NCI-H2029 (cell line): ENCODE data around the gene HNRNPL.
"Not testable (repeated sequence)": the region's sequence is repeated elsewhere in the genome, so short reads cannot be mapped to it uniquely, and the experiment has no call there.

ENCODE experiments used
- DNase-seq: peaks from one replicate; lab custom pipeline; 2025; lab: John Stamatoyannopoulos, UW

The HNRNPL gene

GRCh38 chr19:38849860-38850435, at the start of gene HNRNPL:
TSS of gene HNRNPL (minus strand) at chr19:38849986. CDS start at chr19:38849966, 20 bp downstream.
- peak; percentile 100 for DNase-seq

GRCh38 chr19:38898788-38899446, 49.1 kb upstream of the HNRNPL start:
- DNase-seq: no peak

DNA sequence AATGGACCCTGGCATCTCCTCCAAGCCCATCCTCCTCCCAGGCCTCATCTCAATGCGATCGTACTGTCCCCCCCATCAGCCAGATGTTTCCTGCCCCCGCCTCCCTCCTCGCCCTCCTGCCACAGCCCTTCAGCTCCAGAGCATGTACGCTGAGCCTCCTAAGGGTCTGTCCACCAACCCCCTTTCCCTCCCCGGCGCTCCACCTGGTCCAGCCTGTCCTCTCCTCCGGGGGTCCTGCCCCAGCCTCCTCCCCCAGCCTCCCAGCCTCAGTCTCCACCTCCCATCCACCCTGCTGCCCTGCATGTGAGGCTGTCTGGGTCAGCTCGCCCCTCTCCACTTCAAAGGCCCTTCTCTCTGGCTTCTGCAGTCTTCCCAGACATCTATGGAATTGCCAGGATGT, 45.2 kb upstream of the HNRNPL start:
- no peak for DNase-seq

DNA sequence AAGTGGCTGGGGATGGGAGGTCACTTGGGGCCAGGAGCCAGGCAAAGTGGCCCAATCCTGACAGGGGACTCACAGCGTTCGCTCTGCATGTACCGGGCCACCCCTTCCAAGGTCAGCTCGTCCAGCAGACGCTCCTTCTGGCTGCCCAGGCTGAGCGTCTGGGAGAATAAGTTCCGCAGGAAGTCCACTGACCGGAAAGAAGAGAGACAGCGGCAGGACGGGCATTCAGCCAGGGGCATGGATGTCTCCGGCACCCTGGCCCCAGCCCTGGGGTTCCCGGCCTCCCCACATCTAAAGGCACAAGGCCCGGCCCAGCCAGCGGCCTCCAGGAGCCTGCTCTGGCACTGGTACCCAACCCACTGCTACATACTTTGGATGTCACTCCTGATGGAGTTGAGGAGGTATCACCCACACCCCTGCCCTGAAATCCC, 43.6 kb upstream of the HNRNPL start:
- DNase-seq: no peak

- no peak for DNase-seq
These were observed 43.1 kb upstream of the HNRNPL start for GRCh38 chr19:38892841-38893240.

DNA sequence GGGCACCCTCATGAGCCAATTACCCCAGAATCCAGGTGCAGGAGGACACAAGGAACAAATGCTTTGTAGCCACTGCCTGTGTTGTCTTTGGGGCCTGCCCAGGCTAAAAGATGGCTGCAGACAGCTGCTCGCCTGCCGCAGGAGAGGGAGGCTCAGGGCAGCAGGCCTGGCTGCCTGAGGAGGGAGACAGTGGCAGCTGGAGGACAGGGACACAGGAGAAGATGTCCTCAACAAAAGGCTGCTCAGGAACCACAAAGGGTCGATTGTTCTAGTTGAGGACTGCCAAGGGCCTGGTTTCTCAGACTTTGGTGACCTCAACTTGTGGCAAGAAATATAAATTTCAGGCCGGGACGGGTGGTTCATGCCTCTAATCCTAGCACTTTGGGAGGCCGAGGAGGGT, 42.0 kb upstream of the HNRNPL start:
- DNase-seq: no peak

DNA sequence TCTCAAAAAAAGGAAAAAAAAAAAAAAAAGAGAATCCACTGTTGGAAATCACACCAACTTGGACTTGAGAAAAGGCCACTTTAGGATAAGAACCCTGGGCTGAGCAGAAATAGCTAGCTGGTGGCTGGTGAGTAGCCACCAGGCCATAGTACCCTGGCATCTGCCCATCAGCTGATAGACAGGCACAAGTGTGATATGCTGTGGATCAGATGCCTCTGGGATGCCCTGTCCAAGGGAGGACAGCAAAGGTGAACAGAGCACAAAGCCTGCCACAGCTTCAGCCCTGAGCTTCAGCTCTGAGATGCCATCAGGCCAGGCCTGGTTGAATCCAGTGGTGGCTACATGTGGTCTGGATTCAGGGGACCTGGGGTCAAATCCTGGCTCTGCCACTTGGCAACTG, 40.9 kb upstream of the HNRNPL start:
- DNase-seq: no peak

GRCh38 chr19:38889803-38890202, 40.0 kb upstream of the HNRNPL start:
- no peak for DNase-seq

DNA sequence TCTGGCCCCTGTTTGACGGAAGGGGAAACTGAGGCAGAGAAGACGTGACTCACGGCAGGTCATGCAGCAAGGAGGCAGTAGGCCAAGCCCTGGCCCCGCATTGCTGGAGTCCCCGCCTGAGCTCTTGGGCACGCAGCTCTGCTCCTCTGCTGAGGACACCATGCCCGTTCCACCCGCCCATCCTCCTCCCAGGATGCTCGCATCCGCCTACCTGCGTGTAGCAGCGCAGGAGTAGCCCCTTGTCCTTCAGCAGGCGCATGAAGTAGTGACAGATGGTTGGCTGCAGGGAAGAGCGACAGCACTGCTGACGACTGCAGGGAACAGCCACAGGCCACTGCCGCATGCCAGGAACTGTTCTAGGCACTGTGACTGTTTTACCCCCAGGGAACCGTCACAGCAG, 39.1 kb upstream of the HNRNPL start:
- DNase-seq: no peak

GRCh38 chr19:38884691-38885090, 34.9 kb upstream of the HNRNPL start:
- DNase-seq: not testable (repeated sequence)

DNA sequence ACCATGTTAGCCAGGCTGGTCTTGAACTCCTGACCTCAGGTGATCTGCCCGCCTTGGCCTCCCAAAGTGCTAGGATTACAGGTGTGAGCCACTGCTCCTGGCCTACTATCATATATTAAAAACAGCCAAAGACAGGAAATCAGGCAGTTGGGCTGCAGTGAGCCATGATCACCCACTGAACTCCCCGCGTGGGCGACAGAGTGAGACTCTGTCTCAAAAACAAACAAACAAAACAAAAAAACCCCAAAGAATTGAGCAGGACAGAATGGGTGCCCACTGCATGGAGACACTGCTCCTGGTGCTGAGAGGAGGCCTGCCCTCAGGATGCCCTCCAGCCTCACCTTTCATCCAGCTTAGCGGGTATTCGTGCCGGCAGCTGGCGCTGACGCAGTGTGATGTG, 33.5 kb upstream of the HNRNPL start:
- DNase-seq: no peak

DNA sequence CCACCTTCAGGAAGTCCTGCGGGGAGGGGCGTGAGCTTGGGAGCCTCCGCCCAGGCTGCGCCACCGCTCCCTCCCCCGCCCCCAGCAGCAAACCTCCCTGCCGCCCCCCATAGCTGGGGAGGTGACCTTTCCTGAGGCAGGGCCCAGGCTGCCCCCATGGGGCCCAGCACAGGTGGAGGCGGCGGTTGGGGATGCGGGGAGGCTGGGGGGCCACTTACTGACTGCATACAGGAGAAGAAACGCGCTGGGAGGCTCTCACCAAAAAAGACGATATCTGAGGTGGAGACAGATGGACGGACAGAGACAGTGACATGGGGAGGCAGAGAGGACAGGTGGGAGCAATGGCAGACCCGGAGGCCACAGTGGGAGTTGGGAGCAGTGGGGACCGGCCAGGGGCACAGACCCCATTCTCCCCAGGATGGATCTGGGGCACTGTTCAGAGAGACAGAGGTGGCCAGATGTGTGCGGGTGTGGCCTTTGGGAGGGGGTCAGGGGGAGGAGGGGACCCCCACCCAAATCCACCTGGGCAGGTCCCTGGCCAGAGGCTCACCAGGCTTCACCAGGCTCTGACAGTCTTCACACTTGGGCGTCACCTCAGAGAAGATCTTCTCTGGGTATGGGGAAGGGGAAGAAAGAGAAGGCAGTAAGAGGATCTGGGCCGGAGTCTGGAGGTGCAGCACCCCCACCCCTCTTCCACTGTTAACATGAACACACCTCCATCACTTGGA, 31.3 kb upstream of the HNRNPL start:
- DNase-seq: no peak

- no peak for DNase-seq
These were observed 30.5 kb upstream of the HNRNPL start for GRCh38 chr19:38880076-38880881.

GRCh38 chr19:38879400-38879751, 29.6 kb upstream of the HNRNPL start:
- DNase-seq: no peak

GRCh38 chr19:38878575-38879399, 29.0 kb upstream of the HNRNPL start:
- no peak for DNase-seq

- DNase-seq: peak; percentile 79
These were observed 28.2 kb upstream of the HNRNPL start, which contains the start of gene RINL for GRCh38 chr19:38877781-38878574. TSS of gene RINL (minus strand) at chr19:38878275. CDS start at chr19:38876742, 1,533 bp downstream.

- DNase-seq: no peak
These were observed 26.0 kb upstream of the HNRNPL start for GRCh38 chr19:38875656-38876395.

DNA sequence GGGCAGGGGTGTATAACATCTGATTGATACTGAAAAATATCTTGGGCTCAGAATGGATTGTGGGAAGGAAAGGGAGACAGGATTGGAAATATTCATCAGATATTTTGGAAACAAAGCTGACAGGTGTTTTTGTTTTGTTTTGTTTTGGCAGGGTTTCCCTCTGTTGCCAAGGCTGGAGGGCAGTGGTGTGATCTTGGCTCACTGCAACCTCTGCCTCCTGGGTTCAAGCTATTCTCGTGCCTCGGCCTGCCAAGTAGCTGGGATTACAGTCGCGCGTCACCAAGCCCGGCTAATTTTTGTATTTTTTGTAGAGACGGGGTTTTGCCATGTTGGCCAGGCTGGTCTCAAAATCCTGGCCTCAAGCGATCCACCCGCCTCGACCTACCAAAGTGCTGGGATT, 23.6 kb upstream of the HNRNPL start:
- DNase-seq: not testable (repeated sequence)

DNA sequence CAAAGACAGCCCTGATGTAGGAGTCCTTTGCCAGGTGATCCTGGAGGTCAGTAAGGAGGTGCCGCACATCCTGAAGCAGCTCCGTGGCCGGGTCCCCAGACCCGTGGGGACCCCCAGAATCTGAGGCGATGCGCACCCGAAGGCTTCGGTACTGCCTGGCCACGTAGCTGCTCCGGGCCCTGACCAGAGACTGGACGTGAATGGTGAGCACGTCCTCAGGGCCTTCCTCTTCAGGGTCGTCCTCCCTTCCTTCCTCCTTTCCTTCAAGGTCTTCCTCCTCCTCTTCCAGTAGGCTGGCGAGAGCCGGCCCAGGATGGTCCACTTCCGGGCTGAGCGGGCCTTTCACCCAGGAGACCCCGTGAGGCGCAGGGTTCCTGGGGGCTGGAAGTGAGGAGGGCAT, 20.8 kb upstream of the HNRNPL start:
- DNase-seq: no peak
